Left ventricle myocardium superior (tissue), 1 donor: ENCODE measurements around the gene ATG7. TPM values are rescaled to one million over a fixed set of nuclear protein-coding genes. Genes with fewer than 3 reads are reported as not detected.
"Not testable (repeated sequence)": the region's sequence is repeated elsewhere in the genome, so short reads cannot be mapped to it uniquely, and the experiment has no call there.

Experiments used
- ATAC-seq: fragments of 200-7000 bp; cut with Tn5 transposase; one replicate; pipeline ENCODE4 v1.9.1; 2020; ENCODE audit warnings: mild to moderate bottlenecking, moderate library complexity
- DNase-seq: peaks from one replicate; pipeline ENCODE4 v3.0.0-alpha.2; 2020
- intact Hi-C: fragments of 100-400 bp; cut with micrococcal nuclease; formaldehyde crosslinking; loops from one replicate; pipeline ENCODE4 v1.11.0; 2022
- total RNA-seq: library from RNA; stranded (reverse); fragmentation: NEBNext Ultra II Directional; extraction: Animal tissue kit (Norgen Biotek cat#: 25700); gene quantifications from one replicate; pipeline ENCODE4 v1.2.1, GENCODE V29; 2021
- donor health status: DM: no; HTN: yes; CAD: no; lungs with severe emphysema.

Gene ATG7
- total RNA-seq, 1 donor from 2014 or later = 15.9 TPM

DNA sequence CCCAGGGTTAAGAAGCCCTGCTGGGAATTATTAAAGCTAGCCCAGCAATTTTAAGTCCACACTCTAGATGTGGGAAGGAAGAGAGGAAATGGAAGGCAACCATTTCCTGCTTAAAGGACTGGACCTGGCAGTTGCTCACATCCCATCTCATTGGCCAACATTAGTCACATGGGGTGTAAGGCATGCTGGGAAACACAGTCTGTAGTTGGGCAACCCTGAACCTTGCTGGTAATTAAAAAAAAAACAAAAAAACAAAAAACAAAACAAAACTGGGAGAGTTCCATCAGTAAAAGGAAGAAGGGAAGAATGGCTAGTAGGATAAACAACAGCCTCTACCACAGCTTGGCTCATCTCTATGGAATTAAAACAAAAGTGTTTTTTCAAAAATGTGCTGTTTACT, 235.5 kb downstream of the ATG7 start:
- intact Hi-C loops = no loop called here

DNA sequence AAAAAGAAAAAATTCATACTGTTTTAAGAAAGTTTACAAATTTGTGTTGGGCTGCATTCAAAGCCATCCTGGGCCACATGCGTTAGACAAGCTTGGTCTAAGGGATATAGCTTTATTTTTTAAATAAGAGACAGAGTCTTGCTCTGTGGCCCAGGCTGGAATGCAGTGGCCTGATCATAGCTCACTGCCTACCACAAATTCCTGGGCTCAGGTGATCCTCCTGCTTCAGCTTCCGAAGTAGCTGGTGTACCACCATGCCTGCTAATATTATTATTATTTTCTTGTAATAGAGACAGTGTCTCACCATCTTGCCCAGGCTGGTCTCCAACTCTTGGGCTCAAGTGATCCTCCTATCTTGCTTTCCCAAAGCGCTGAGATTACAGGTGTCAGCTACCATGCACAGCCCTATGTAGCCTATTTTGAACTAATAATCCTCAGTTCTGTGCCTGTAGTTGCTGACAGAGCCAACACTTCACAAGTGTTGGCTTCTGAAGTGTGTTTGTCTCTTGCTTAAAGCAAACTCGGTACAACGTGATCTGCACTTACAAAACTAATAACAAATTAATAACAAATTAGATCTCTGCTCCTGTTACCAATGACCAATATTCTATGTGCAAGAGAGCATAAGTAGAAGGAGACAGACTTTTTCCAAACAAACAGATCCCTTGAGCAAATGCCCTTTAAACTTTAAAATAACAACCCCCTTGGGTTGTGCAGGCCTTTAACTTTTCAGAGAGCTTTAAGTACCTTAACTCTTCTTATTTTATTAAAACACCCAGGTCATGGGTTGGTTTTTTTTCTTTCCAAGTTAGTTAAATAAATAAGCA, 236.4 kb downstream of the ATG7 start:
- intact Hi-C loops = no loop called here
- DNase-seq (no peak), ATAC-seq (peak; percentile 72)

More for the DNA sequence above, 235.5 kb downstream of the ATG7 start:
- DNase-seq (no peak), ATAC-seq (no peak)

DNA sequence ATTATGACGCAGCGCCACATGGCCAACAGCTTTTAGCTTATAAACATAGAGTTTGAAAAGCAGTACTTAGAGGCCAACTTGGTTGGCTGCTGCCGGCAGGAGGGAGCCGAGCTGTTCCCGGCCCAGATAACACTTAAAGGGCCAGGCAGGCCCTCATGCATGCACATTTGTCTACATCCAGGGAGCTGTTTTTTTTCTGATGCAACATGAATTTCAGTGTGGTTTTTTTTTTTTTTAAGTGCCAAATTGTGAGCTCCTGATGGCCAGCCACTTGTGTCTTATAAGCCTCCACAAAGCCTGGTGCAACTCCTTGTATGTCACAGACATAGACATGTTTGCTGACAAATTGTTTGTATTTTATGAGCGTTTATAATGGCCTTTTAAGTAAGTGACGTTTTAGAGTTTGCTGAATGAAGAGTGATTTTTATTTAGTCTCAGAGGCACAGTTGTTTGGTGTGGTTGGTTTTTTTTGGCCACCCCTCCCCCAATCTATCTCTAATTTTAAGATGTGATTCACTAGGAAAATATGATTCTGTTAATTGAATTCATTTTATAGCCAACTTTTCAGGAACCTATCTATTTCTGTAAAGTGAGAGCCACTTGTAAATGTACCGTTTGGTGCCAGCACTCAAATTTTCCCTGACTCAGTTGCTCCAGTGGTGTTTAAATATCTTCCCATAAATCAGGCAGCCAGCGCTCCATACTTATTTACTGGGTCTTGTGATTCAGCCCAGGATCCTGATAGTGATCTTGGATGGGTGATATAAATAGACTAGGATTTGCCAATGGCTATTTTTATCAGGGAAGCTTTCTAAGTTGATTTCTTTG, 237.2 kb downstream of the ATG7 start:
- DNase-seq (peak; percentile 79), ATAC-seq (peak; percentile 94)
- intact Hi-C loops = no loop called here

DNA sequence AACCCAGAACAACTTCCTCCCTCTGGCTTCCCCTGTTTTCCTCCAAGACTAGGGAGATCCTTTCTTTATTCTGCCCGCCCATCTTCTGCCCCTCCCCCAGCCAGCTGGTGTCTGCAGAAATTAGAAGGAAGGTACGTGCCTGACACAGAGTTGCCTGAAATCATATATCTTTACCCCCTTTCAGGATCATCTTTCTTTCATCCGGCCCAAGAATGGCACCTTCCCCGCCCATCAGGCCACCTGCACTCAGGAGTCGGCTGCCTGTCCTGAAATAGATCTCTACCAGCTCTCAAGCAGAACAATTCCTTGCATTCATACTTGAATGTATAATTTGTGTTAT, 237.8 kb downstream of the ATG7 start:
- DNase-seq (peak; percentile 48), ATAC-seq (peak; percentile 2)
- intact Hi-C loops = no loop called here

DNA sequence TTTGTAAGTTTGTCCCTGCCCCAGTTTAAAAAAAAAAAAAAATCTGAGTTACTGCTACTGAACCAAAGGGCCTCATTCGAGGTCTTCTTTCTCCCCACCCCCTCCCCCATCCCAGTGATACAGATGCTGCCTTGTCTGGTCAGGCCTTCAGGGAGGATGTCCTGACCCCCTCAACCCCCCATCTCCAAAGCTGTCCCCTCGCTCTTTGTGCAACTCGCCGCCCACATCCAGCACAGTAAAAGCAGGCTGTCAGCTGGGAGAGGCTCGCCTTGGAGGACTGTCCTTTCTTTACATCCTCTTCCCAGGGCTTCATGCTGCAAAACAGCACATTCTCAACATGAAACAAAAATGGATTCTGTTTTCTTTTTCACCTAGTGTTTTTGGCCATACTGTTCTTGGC, 238.2 kb downstream of the ATG7 start:
- DNase-seq (no peak), ATAC-seq (no peak)
- intact Hi-C loops = no loop called here

DNA sequence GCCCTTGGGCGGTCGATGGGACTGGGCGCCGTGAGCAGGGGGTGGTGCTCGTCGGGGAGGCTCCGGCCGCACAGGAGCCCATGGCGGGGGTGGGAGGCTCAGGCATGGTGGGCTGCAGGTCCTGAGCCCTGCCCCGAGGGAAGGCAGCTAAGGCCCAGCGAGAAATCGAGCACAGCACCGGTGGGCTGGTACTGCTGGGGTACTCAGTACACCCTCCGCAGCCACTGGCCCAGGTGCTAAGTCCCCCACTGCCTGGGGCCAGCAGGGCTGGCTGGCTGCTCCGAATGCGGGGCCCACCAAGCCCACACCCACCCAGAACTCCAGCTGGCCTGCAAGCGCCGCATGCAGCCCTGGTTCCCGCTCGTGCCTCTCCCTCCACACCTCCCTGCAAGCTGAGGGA, 239.4 kb downstream of the ATG7 start:
- intact Hi-C loops, ATAC-seq, DNase-seq: not testable (repeated sequence)

DNA sequence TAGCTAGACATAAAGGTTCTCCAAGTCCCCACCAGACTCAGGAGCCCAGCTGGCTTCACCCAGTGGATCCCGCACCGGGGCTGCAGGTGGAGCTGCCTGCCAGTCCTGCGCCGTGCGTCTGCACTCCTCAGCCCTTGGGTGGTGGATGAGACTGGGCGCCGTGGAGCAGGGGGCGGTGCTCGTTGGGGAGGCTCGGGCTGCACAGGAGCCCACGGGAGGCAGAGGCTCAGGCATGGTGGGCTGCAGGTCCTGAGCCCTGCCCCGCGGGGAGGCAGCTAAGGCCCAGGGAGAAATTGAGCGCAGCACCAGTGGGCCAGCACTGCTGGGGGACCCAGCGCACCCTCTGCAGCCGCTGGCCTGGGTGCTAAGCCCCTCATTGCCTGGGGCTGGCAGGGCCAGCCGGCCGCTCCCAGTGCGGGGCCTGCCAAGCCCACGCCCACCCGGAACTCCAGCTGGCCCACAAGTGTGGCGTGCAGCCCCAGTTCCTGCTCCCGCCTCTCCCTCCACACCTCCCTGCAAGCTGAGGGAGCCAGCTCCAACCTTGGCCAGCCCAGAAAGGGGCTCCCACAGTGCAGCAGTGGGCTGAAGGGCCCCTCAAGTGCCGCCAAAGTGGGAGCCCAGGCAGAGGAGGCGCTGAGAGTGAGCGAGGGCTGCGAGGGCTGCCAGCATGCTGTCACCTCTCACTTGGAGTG, 241.1 kb downstream of the ATG7 start:
- intact Hi-C loops, ATAC-seq: not testable (repeated sequence)
- DNase-seq = peak; percentile 60

DNA sequence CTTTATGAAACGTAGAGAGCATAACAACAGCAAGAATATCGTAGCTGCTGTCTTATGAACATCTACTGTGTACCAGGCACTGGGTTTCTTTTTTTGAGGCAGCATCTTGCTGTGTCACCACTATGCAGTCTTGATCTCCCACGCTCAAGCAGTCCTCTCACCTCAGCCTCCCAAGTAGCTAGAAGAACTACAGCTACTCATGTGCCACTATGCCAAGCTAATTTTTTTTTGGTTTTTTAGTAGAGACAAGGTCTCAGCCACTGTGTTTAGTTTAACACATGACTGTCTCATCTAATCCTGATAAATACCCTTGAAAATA, 241.6 kb downstream of the ATG7 start:
- intact Hi-C loops = no loop called here
- ATAC-seq (peak; percentile 19), DNase-seq (no peak)

DNA sequence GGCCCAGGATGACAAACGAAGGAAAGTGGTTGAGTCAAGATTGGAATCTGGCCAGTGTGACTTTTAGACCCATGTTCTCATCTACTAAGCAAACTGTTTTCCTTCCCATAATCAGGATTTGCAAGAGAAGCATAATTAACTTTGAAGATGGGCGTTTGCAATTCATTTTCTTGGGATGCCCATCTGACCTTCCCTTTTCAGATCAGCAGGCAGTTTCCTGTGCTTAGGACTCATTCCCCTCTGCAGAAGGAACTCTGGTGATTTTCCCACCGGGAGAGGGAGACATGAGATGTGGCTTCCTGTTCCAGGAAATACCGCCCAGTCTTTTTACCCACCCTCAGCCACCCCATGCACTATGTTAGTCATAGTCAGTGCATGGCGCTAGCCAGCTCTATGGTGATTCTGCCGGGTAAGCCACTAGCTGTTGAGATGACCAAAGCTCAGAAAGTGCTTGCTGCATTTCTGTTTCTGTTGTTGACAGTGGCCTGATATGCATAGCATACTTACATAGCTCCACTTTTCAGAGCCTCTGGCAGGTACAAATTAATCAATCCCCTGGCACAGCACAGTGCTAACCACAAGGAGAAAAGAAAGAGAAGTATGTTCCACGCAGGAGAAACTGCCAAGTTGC, 242.1 kb downstream of the ATG7 start:
- intact Hi-C loops = no loop called here
- ATAC-seq (peak; percentile 77), DNase-seq (no peak)

DNA sequence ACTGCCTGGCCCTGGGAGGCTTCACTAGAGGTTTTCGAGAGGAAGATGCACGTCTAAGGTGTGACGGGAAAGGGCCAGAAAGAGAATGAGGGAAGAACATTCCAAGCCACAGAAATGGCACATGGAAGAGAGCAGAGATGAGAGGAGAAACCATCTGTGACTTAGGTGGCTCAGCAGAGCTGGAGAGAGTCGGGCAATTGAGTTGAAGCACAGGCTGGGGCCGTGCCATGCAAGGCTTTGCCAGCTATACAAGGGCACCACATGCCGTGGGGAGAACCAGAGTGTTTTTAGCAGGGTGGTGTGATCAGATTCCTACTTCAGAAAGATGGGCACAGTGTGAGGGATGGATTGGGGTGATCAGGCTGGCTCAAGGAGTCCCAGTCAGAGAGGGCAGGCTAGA, 245.4 kb downstream of the ATG7 start:
- no peak for DNase-seq
- intact Hi-C loops = no loop called here
- ATAC-seq = no peak

DNA sequence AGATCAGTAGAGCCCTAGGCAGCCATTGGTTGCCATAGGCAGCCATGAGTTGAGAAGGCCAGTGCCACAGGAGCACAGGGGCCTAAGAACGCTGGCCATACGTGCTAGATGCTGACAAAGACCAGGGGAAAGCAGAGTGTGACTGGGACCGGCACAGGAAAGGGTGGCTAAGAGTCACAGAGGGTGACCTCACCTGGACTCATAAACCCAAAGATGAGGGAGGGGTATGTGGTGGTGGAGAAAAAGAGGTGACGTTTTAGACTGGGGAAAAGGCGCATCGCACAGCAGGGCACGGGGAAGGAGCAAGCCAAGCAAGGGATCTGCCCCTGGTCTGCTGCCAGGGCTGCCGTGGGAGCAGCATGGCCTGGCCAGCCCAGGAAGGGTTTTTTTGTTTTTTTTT, 249.0 kb downstream of the ATG7 start:
- intact Hi-C loops = no loop called here
- ATAC-seq (no peak), DNase-seq (no peak)

DNA sequence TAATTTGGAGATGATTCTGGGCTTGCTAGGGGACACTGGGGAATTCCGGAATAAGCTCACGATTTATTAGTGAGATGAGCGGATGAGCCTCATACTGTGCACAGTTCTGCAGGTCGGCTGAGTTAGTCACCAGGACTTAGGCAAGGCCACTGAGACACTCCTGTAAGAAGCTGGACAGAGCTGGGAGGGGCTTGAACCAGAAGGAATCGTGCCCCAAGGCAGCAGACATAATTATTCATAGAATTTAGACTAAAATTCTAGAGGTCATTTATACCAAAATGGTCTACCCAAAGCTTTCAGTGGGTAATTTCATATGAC, 250.2 kb downstream of the ATG7 start:
- intact Hi-C loops = no loop called here
- DNase-seq = no peak
- no peak for ATAC-seq

DNA sequence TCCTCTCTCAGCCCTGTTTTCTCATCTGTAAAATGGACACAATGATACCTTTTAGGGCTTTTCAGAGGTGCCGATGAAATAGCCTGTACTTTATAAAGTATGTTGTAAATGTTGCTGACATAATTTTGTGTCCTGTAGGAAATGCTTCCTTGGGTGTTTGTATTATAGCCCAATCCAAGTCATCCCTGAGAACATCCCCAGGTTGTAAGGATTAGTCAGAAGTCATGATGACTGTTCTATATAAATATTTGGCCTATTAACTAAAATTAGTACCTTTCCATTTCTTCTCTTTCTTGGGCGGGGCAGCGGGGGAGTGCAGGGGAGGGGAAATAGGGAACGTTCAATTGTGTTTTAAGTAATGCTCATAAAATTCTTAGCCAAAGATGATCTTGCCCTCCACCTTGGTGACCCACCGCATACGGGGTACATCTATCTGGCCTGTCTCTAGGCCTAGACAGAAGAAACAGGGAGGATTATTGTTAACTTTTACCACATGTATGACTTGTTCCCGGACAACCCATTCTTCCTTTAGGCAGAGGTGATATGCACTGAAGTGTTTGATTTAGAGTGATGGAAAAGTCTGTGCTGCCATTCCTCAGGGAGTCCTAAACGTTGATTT, 250.9 kb downstream of the ATG7 start:
- intact Hi-C loops = no loop called here
- ATAC-seq (no peak), DNase-seq (no peak)

DNA sequence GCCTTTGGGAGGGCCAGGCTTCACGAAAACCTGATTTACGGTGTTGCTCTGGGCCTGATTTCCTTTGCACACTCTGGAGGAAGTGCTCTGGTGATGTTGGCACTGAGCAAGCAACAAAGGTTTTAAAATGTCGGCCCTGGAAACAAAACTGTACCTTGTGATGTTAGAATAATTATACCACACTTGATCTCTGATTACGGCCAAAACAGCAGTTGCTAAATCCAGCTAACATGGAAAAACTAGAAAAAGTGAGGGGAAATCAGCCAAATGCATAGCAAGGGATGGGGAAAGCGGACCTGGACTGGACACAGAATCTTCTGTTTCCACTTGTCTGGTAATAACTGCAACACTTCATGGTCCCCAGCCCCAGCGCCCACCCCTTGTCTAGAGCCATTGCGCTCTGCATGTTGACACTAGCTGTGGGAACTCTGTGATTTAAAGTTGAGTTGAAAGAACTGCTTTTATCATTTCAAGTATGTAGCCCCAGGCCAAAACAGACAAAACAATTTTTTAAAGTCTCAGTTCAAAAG, 251.4 kb downstream of the ATG7 start:
- intact Hi-C loops = no loop called here
- DNase-seq = no peak
- ATAC-seq = no peak

DNA sequence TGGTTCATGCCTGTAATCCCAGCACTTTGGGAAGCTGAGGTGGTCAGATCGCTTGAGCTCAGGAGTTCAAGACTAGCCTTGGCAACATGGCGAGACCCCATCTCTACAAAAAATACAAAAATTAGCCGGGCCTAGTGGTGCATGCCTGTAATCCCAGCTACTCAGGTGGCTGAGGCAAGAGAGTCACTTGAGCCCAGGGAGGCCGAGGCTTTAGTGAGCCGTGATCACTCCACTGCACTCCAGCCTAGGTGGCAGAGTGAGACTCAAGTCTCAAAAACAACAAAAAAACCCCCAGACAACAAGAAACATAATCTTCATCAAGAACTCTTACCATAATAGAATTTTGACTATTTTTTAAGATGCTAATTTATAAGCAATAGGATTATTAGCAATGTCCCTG, 253.9 kb downstream of the ATG7 start:
- intact Hi-C loops, ATAC-seq: not testable (repeated sequence)

DNA sequence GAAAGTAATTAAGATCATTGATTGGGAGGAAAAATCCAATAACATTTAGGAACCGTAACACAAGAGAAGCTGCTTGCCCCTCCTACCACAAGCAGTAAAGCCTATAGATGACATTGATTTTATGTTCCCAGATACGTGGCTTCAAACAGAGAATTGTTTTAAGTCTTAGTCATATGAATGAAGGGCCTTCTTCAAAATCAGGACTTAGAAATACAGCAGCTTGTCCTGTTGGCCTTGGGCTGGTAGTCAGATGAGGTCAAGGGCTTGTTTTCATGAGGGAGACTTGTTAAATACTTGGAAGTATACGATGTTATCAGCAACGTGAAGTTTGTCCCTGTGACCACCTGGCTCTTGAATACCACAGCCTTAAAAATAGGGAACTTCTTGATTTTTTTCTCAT, 257.1 kb downstream of the ATG7 start:
- ATAC-seq = no peak
- intact Hi-C loops = no loop called here
- no peak for DNase-seq

More for the DNA sequence above, 253.9 kb downstream of the ATG7 start:
- not testable (repeated sequence) for DNase-seq

DNA sequence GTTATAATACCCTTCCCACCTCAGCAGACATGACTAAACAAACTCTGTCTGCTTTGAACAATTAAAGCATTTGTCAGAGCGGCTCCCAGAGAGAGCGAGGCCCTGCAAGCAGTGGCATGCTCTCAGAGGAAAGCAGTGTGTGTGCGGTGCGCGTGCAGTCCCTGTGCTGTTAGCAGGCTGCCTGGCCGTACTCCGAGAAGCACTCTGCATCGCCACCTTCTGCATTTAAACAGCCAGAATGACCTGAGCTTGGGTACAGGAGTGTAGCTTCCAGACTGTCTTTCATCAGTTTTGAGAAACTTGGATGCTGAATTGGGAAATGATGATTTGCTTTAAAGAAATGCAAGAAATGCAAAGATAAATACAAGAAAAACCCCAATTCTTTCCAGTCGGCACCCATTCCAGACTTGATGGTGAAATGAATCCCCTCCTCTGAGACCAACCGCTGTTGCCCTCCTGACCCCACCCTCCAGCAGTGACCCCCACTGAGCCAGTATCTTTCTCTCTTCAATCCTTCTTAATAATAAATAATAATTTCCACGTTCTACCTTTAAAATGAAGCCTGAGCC, 258.0 kb downstream of the ATG7 start:
- DNase-seq (peak; percentile 79), ATAC-seq (peak; percentile 76)
- intact Hi-C loops = loop anchor here (10.0 kb wide), 1 partner anchor 145 kb away; no protein-coding TSS in a partner anchor

DNA sequence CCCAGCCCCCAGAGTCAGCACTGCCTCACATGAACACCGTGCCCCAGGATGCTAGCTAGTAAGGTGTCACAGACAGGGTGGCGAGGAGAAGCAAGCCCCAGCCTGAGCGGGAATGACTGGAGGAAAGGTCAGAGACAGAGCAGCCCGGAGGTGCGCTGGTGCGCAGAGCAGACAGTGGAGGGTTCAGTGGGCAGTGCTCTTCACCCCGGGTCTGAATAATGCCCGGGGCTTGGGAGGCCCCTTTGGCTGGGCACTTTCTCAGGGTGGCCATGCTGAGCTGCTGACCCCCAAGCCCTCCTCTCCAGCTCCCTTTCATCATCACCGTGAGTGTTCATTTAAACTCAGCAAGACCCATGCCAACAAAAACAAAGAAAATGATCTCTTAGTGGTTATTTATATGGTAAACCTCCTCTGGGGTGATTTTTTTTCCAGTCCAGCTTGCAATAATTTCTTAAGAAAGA, 260.8 kb downstream of the ATG7 start:
- ATAC-seq (no peak), DNase-seq (no peak)
- intact Hi-C loops = loop anchor here (10.0 kb wide), 1 partner anchor 148 kb away; no protein-coding TSS in a partner anchor
